ENCODE data around the gene FHOD3.

Gene FHOD3

DNA sequence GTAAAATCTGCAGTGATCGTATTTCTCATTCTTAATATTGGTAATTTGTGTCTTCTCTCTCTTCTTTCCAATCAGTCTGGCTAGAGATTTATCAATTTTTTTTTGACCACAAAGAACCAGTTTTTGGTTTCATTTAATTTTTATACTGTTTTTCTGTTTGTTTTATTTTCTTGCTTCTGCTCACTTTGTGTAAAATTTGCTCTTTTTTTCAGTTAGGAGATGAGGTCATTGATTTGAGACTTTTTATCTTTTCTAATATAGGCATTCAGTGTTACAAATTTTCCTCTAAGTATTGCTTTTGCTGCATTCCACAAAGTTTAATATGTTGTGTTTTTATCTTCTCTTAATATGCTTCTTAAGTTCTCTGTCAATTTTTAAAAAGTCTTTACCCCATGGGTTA lies 370.8 kb downstream of the FHOD3 start:
- DNase-seq (ENCODE audit: low read depth), result no peak

DNA sequence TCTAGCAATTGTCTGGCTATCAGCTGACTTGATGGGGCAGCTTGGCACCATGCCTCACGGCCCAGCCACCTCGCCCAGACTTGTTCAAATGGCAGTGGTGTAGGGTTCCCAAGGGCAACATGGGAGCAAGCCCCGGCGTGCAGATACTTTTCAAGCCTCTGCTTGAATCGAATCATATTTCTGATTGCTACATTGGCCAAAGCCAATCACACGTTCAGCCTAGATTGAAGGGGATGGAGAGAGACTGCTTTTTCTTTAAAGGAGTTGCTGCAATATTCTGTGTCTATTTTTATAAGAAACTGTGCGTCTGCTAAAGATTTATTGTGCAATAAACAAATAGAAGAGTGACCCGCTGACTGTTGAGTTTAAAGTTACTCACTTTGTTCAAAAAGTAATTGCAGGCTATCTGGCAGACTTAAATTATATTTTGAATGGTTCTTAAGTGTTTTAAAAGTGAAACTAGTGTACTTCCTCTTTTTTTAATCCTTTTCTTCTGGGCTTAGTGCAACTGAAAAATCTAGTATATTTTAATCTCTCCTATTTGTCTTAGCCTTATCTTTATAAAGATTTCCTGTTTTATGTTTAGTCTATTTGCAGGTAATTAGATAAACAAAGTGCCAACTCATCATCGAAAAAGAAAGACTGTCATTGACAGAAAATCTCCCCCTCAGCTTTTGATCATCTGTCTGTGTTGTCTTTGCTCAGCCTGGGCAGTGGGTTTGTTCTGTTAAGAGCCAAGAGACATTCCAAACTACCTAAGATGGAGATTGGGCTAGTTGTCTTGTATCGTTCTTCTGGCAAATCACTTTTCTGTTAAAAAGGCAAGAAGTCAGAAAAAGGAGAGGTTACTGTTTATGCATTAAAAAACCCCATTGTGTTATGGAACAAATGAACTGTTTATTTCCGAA lies 375.2 kb downstream of the FHOD3 start:
- DNase-seq (ENCODE audit: low read depth), result no peak

DNA sequence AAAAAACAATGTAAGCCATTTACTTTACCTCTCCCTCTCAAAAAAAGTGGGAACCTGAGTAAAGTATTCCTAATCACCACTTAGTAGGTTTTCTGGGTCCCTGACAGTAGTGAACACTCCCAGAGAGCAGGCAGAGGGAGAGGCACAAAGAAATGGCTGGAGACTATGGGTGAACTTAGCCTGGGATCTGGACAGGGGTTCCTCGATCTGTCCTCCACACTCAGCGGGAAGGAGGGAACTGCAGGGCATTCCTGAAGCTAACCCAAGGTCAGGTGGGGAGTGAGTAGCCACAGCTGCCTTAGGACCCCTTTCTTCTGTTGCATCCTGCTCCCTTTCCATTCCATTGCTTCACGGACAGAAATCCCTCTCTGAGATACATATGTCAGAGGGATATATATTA lies 375.9 kb downstream of the FHOD3 start:
- no peak for DNase-seq (ENCODE audit: low read depth)

DNA sequence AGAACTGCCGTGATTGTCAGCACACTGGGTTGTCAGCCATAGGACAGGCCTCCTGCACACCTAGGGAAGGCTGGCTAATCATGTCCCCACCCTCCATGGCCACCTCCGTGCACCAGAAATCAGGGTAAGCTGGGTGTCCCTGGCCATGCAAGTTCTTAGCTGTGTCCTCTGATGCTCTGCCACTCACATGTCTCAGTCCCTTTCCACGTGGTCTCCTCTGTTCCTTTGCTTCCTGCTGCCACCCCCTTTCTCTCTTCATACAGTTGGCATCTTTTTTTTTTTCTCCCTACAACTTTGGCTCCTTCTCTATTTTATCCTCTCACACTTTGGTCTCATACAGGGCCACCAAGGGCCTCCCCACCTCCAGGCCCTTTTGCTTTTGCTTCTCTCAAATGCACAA lies 377.6 kb downstream of the FHOD3 start:
- DNase-seq (ENCODE audit: low read depth), result no peak

DNA sequence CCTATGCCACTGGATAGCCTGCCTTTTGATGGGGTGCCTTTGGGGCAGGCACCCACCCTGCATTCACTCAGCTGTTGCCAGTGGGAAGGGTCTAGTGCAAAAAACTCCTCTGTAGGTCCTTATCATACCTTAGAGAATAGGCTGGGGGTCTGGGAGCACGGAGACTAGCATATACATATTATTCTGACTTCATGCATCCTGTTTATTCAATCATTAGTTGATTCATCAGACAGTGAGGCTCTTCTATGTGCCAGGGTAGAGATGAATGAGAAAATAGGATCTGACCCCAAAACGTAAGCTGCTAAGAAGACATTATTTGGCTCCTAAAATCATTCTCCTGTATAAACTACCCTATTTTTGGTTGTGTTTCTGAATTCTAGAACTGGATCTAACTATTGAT lies 378.0 kb downstream of the FHOD3 start:
- no peak for DNase-seq (ENCODE audit: low read depth)

DNA sequence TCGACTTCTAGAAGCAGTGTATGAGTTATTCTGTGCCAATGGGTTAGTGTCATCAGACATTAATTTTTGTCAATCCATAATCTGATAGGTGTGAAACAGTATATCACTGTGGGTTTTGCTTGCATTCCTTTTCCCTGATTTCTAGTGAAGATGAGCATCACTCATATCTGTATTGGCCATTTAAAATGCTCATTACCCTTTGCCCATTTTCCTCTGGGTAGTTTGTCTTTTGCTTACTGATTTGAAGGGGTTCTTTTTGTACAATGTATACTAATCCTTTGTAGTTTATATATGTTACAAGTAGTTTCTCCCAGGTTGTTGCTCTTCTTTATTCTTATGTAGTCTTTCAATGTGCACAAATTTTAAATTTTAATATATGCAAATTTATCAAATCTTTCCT lies 379.1 kb downstream of the FHOD3 start:
- no peak for DNase-seq (ENCODE audit: low read depth)

DNA sequence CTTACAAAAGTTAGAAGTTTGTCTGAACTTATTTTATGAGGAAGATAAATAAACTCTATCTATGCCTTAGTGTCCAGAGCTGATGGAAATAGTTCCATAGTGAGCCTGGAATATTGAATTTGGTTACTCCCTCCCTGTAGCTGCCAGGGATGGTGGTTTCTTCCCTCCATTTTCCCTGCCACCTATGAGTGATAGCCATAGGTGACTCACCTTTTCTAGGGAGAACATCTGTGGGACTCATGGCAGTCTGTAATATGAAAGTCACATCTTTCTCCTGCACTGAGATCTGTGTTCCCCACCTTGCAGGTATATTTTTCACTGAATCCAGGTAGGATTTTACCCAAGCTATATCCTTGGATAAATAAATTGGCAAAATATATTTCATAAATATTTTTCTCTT lies 382.5 kb downstream of the FHOD3 start:
- DNase-seq (ENCODE audit: low read depth), result no peak

DNA sequence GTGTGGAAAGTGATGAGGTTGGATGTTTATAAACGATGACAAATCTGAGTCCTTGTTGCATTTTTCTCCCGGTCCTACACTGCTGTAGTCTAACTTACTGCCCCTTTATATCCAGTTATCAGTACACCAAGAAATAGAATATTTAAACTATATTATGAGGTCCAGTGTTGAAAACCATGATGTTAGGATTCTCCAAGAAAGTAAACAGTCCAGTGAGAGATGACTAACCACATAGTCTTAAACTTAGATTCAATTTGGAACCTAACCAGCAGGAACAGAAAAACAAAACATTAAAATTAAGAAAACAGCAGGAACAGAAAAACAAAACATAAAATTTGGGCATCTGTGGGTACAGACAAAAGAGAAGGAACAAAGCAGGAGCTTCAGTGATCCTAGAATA lies 388.1 kb downstream of the FHOD3 start:
- no peak for DNase-seq (ENCODE audit: low read depth)

DNA sequence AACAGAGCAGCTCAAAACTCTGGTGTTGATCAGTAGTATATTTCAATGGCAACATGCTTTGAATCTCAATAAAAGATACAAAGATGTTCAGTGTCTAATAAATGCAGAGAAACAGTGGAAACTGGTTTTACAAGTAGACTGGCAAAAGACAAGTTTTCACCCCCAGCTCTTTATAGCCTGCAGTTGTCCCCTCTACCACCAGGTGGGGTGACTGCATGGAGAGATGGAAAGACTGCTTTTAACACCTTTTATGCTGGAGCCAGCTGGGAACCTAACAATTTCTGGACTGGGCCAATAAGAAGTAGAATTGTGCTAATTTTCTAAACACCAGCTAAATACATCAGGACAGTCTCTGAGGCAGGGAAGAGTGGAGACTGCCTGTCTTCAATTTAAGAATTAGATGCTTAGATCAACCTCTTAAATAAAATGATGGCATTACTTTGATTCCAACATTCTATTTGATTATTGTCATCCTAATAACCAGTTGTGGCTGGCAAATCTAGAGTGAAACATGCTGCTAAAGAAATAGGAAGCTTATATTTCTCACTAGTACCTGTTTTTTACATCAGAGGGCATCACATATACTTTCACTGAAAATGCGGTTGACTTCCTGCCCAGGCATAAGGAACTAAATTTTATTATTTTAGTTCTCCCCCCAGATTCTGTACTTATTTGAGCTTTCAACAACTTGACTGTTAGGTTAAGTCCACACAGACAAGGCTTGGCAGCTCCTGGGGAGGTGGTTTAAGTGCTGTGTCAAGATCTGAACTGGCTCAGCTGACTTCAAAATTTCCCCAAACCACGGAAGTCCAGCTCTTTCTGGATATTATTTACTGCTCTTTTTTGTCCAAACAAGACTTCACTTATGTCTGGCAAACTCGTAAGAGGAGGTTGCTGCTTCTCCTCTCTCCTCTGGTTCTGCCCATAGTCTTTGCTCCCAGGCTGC lies 390.8 kb downstream of the FHOD3 start:
- peak; percentile 7 for DNase-seq (ENCODE audit: low read depth)

DNA sequence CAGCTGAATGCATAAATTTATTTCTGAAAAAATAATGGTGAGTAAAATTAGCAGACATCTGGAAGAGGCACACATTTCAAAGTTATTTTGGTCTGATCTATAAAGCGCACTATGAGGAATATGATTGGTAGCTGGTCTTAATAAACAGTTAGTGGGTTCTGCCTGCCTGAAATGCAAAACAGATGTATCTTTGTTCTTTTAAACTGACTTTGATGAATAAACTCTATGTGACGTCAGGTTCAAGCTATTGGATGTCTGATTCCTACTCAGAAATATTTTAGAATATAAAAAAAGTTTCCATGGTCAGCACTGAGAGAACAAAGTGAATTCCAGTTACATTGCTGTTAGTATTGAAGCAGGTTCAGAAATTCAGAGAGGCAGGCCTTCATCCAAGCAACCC lies 394.9 kb downstream of the FHOD3 start:
- no peak for DNase-seq (ENCODE audit: low read depth)

DNA sequence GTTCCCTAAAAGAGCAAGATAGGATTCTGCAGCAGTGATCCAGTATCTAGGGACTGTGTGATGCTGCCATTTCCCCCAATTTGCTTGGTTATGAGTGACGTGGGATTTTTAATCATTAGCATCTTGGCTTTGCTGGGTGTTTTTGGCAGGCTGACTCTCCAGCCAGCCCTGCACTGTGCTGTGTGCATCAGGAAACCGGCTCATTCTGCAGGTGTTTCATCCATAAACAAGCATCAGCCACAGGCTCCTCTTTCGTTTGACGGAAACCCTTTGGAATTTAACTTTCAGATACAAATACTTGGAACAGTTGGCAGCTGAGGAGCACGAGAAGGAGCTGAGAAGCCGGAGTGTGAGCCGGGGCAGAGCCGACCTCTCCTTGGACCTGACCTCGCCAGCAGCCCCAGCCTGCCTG lies 395.4 kb downstream of the FHOD3 start:
- no peak for DNase-seq (ENCODE audit: low read depth)

DNA sequence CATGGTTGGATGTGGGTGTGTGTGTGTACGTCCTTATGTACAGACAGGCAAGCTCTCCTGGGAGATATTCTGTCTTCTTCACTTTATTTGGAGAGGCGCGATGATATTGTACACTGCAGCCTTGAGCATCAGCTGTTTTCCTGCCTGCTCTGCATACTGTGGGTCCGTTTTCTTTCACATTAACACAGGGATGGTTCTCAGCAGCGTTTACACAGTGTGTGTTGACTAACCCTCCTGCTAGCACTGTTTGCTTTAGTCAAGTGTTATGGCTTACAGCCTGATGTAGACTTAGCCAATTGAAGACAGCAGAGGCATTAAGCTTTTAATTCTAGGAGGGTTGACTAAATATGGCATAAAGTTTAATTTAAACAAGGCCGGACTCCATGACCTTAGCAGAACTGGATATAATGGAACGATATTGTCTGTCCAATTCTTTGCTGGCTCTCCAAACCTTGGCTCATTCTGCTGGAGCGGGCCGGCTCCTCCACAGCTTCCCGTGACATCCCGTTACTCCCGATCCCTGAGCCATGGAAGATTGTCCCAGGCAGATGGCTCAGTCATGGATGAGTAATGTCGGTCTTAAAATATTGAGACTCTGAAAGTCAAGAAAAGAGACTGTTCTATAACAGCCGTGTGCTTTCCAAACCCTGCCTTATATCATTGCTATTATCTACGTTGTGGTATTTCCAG lies 396.6 kb downstream of the FHOD3 start:
- no peak for DNase-seq (ENCODE audit: low read depth)

DNA sequence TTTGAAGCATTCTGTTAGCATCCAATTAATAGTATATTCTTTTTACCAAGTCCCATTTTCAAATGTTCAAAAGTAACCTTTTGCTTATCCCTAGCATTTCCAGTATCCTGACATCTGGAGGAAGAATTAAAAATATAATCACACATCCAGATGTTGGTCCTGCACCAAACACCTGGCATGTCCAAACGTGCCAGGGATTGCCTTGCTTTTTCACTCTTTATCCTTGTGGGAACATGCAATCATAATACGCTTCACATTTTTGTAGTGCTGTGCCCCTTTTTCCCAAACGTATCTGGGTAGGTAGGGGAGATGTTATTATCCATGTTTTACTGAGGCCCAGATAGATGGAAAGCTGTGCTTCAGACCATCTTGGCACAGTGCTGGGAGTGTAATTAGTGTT lies 398.3 kb downstream of the FHOD3 start:
- no peak for DNase-seq (ENCODE audit: low read depth)

DNA sequence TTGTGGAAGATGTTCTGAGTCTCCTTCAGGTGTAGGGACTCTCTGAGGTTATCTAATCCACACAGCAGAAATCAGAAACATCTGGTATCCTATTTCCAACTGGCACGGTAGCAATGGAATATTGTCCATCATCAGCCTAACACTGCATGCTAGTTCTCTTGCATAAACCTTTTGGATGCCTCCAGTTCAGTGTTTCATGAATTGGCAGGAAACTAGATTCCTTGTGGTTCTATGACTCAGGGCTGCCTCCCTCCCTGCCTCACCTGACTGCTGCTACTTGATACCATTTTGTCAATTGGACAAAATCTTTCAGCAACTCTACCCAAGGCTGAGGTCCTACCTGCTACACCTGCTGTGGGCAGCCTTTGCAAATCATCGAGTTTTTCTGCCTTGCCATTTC lies 400.4 kb downstream of the FHOD3 start:
- DNase-seq (ENCODE audit: low read depth), result no peak

DNA sequence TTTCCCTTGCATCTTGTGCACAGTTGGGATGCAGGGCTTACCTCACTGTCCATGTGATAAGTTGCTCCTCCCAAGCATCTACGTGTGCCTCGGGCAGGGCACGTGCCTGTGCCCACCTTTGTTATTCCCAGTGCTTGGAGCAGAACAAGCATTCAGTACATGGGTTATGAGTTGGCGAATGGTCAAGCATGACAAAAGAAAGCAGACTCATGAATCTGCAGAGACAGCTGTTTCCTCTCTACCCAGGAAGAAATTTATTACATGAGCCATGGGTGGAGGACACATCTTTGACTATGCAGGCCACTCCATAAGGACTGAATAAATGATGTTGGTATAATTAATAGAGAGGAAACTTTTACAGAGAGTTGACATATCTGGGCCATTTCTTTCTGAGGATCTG lies 403.4 kb downstream of the FHOD3 start:
- DNase-seq (ENCODE audit: low read depth), result no peak

DNA sequence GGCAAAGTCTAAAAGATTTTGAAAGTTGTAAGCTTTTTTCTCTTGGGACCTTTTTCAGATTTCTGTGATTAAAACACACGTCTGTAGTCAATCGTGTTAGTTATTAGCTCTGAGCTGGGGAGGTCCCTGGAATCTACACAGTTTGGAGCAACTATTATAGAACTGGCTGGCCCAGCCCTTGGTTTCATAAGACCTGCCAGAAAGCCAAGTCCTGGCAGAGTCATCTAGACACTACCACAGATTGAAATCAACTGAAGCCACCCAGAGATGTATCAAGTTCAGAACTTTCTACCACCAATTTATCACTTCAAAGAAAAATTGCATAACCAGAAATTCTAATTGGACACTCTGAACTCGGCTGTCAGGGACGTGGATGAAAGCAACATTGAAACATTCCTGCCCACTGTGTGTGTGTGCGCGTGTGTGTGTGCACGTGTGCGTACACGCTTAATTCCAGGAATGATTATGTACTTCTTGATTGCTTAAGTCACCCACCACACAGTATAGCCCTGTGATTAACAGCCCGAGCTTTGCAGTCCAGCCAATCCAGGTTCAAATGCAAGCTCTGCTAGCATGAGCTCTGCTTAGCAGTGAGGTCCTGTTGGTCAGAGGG lies 405.0 kb downstream of the FHOD3 start:
- DNase-seq (ENCODE audit: low read depth), result no peak

DNA sequence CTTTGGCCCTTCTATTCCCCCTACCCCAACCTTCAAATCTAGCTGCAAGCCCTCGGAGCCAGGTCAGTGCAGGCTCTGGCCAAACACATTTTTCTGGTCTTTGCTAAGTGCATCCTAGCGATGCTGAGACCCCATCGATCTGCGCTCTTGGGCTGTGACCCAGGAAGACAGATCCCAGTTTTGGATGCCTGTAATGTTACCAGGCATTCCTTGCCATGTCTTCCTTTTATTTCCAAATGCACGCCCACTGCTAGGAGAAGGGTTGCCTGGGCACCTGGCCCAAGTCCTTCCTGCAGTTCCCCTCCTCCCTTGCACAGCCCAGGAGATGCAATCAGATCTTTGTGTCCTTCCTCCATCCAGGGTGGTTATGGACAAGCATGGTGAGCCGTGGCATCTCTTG lies 406.6 kb downstream of the FHOD3 start:
- DNase-seq (ENCODE audit: low read depth), result no peak

DNA sequence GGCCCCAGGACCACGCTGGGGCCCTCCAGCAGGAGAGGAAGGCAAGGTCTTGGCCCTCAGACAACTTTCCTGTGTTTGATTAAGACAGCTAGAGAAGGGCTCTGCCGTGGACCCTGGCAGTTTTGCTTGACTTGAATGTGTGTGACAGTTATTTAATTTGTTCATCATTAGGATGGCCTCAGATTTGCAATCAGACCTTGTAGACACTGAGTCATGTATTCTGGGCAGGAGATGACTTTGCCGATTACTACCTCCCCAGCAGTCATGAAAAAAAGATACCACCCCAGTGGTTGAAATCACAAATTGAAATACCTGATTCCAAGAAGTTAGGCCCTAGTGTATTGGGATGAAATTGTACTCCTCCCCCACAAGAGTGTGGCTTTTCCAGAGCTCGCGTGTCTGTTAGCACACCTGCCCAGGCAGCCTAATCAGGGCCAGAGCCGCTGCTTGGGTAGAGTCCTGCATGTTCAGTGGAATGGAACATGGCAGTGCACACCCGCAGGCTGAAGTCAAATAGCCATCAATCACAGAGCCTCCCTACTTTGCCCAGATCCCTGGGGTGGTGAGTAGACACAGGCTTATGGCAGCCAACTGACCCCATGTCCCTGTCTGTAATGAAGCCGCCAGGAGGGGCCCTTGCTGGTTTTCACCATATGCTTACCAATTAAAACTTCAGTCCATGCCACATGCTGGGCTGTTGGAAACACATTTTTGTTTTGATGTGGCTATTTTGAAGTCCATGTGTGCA lies 408.8 kb downstream of the FHOD3 start:
- DNase-seq (ENCODE audit: low read depth), result no peak

DNA sequence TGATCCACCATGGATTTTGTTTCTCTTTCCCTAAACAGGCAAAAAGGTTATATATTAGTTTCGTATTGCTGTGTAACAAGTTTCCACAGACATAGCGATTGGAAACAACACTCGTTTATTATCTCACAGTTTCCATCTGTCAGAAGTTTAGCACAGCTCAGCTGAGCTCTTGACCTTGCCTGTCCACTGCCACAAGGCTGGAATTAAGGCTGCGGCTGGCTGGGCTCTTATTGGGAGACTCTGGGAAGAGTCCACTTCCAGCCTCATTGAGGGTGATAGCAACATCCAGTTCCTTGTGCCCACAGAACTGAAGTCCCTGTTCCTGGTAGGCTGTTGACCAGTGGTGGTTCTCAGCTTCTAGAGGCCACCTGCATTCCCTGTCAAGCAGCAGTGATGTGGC lies 410.9 kb downstream of the FHOD3 start:
- no peak for DNase-seq (ENCODE audit: low read depth)

DNA sequence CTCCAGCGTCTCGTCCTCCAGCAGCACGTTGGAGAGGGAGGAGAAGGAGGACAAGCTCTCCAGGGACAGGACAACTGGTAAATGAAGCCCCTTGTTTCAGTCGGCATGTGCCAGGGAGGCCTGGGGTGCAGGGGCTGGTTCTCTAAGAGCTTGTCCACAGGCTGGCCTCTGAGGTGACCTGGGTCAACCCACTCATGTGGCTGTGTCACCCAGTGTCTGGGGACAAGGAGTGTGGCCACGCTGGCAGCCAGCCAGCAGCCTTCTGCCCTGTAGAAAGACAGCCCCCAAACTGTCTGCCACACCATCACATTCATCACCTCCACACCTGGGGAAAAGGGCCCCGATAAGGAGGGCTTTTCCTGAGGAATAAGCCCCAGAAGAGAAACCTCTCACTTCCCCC lies 411.8 kb downstream of the FHOD3 start:
- DNase-seq (ENCODE audit: low read depth), result no peak

DNA sequence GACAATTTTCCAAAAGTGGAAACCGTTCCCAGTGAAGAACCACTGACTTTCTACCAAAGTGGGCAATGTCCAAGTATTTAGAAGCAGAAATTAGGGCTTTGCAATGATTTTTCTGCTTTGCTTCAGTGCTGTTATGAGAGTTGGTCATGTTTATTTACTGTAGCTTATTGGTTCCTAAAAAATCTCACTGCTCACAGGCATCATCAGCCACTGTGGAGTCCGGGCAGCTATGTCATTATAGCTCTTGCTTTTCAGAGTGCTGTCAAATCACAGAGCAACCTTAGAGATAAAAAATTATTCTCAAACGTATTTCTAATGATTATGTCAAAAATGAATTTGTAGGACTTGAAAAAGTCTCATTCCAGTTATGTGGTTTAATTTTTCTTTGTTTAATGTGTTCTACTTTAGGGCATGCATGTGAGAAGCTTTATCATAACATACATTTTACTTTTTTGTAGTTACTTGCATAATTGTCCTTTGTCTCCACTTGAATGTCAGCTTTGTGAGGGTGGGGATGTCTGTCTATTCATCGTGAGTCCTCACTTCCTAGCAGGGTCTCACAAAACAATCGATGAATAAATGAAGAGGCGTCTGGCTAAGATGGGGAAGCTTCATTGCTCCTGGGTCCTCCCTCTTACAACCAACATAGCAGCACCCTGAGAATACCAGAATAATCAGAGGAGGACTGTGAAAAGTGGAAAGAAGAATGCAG lies 413.7 kb downstream of the FHOD3 start:
- DNase-seq (ENCODE audit: low read depth), result no peak
